Right lobe of liver (tissue), 4 donors: ENCODE results near the gene EOGT.

Source experiments
- CTCF ChIP-seq, 4 donors: fragments of 200-600 bp in 3 of 4; fragments of 450-650 bp in 1 of 4; IDR thresholded peaks; one replicate each; pipeline versions ENCODE4 v1.5.1 to v1.8.0; 2016 to 2022; ENCODE audit warnings: antibody characterized with exemption in 4 of 4, mild to moderate bottlenecking in 2 of 4
- POLR2A ChIP-seq: fragments of 450-650 bp; IDR thresholded peaks from one replicate; pipeline ENCODE4 v1.6.1; 2017; ENCODE audit warnings: antibody characterized with exemption, mild to moderate bottlenecking
- donor health status: DM: no; HTN: no; CAD: no.
- donor health status: DM: no; HTN: no; CAD: no.
- donor health status: DM: no; HTN: yes; CAD: no.

DNA sequence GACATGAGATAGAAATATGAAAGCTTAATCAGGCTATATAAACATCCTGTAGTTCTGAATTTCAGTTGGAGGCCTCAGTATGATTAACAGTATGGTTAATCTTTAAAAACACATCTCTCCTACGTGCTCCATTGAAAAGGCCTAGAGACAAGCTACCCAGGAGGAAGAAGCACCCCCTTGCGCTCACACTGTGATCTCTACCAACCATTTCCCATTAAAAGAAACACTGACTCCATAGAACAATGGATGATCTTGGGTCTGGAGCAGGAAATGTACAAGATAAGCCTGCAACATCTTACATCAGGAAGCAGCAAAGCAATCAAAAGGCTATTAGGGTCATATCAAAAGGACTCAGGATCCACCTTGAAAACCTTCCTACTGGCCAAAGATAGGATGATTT is 3.4 kb upstream of the EOGT start:
- TF ChIP-seq POLR2A (no peak), CTCF (IDR thresholded peaks at IDR 0.05) (no peak)
